GM21390 (cell line): ENCODE measurements around the gene HAPLN3.
"Not testable (repeated sequence)": the region's sequence is repeated elsewhere in the genome, so short reads cannot be mapped to it uniquely, and the experiment has no call there.

Source experiments
- ATAC-seq: cut with Tn5 transposase; IDR thresholded peaks from one replicate; pipeline ENCODE4 v1.9.1; 2021; ENCODE audit not compliant: unreplicated experiment

HAPLN3 gene, protein sequence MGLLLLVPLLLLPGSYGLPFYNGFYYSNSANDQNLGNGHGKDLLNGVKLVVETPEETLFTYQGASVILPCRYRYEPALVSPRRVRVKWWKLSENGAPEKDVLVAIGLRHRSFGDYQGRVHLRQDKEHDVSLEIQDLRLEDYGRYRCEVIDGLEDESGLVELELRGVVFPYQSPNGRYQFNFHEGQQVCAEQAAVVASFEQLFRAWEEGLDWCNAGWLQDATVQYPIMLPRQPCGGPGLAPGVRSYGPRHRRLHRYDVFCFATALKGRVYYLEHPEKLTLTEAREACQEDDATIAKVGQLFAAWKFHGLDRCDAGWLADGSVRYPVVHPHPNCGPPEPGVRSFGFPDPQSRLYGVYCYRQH

DNA sequence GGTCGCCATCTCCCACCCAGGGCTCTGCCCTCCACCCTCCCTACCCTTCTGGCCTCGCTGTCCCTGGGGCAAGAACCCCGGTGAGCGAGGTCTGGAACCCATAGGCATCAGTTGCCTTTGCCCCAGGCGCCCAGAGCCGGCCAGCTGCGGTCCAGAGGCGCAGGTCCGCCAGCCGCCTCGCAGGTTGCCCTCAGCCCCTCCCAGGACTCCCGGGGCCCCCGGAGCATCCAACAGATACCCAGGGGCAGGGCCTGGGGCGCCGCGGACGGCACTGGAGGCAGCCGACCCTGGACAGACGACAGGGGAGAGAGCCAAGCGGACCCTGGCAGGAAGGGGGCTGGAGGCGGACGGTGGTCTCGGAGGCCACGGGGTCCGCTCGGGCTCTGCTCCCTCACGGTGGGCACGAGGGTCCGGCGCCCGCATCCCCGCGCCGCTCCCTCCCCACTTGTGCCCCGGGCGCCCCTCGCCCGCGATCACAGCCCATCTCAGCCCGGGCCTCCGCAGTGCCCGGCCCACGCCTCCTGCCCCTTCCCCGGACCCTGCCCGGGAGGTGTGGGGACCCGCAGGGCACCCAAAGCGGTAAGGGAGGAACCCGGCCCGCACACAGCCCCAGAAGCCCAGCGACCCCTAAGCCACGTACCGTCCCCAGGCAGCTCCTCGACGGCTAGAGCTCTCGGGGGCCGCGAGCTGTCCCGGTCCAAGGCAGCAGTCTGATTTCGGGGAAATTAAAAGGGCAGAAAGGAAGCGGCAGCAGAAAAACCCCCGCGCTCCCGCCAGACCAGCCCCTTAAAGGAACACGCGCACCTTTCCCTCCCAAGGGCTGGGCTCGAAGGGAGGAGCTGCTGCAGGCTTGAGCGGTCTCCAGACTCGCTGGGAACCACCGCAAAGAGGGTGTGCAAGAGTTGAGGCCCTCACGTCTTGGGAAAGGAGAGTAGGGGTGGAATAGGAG lies at the start of gene HAPLN3:
HAPLN3 (minus strand) TSS at position 726 of the 949 bp plus-strand sequence. CDS start 8,246 bp downstream, outside the sequence.
- ATAC-seq, result no peak

DNA sequence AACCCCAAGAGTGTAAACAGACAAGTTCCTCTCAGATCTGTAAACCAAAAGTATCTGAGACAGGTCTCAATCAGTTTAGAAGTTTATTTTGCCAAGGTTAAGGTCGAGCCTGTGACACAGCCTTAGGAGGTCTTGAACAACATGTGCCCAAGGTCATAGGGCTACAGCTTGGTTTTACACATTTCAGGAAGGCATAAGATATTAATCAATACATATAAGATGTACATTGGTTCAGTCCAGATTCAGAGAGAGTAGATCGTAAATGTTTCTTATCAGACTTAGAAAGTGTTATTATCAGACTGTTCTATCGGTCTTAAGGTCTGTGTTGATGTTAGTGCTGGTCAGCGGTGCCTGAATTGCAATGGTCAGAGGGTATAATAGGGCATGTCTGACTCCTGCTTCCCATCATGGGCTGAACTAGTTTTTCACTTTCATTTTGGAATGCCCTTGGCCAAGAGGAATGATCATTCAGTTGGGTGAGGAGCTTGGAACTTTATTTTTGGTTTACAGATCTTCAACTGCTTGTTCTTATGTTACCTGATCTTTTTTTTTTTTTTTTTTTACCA lies 44.8 kb upstream of the HAPLN3 start:
- ATAC-seq, result no peak

DNA sequence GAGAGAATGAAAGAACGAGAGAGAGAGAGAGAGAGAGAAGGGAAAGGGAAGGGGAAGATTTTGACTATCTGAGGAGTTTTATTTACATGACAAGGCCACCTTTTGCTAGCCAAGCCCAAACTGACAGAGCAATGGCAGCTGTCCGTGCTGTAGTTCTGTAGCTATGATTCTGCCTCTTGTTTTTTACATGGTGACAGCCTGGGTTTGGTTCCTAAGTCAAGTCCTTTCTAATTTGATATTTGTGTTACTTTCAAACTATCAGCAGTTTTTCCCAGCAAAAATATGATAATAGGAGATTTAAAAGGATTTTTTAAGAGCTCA lies 44.1 kb upstream of the HAPLN3 start:
- no peak for ATAC-seq

DNA sequence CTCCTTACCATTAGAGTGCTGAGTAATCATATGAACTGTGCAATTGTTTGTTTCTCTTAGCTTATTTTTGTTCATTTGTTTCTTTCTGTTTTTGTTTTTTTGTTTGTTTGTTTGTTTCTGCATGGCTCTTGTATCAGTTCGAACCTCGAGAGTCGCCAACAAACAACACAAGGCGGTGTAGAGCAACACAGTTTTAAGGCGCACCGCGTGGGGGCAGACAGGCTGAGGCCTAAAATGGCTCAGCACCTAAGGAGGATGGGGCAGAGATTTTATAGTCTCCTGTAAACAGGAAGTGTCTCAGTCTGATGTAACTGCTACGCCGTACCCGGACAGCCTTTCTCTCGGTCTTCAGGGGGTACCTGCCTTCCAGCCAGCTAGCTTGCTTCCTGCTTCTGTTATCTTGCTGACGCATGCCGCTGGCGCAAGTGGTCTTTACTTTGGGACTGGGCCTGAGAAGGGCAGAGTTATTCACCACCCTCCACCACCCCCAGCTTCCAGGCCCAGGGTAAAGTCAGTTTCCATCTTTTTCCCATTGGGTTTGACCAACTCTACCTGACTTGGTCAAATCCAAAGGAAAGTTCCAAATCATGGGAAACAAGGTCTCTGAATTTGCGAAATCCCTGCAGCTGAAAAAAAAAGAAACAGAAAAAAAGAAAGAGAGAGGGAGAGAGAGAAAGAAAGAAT lies 43.6 kb upstream of the HAPLN3 start:
- no peak for ATAC-seq

DNA sequence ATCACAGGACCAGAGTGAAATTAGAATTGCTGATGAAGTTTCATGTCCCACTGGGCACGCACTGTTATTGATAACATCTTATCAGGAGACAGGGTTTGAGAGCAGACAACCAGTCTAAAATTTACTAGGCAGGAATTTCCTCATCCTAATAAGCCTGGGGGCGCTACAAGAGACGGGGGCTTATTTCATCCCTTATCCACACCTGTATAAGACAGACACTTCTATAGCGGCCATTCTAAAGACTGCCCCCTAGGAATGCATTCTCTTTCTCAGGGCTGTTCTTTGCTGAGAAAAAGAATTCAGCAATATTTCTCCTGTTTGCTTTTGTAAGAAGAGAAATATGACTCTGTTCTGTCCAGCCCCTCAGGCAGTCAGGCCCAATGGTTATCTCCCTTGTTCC lies 39.1 kb upstream of the HAPLN3 start:
- ATAC-seq, result not testable (repeated sequence)

DNA sequence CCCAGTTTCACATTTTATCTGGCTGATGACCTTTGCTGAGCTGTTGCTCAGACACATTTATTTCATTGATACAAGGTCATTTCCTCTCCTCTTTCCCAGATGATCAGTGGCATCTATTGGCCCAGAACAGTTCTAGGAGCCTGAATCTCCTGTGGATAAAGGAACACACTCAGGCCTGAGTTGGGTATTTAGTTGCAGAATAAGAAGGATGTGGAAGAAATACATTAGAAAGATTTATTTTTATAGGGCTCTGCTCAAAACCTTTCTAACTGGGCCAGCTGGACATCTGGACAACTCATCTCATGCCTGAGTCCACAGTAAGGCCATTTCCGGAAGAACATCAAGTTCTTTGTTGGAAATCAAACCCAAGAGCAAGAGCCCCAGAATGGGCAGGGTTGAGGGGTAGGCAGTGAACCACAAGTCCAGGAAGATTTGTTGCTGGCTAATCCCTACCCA lies 37.6 kb upstream of the HAPLN3 start:
- ATAC-seq, result no peak

DNA sequence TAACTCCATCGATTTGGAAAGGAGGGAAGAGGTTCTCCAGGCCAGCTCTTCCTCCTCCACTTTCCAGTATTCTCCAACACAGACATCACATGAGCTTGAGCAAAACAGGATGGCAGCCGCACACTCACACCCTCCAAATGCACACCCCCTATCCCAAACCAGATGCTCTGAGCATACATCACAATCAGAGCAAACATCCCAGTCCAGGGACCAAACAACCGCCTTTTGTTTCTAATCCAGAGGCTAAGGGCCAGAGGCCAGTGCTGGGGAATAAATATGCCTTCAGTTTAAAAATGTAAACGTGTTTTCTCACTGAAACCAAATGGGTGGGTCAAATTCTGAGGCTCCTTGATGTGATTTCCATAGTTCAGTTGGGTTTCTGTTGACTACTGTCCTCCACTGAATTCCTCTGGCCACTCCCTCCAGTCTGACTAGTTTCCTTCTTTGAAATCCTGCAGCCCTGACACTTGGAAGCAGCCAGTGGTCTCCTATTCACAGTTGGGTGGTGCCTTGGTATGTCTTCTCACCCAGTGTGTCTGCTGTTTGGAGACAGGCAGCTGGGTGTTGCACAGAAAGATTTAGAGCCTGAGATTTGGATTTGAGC lies 37.0 kb upstream of the HAPLN3 start:
- no peak for ATAC-seq

DNA sequence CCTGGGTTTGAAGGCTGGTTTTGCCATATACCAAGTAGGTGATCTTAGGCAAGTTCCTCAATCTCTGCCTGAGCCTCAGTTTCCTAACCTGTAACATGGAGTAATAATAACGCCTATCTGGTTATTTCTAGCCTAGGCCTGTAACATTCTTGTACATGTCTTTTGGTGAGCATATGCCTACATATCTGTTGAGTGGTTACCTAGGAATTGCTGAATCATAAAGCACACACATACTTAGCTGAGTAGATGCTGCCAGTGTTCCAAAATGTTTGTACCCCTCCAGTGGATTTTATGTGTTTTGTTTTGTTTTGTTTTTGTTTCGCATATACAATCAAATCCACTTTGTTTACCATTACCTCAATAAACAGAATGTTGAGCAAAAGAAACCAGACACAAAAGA lies 35.2 kb upstream of the HAPLN3 start:
- no peak for ATAC-seq

DNA sequence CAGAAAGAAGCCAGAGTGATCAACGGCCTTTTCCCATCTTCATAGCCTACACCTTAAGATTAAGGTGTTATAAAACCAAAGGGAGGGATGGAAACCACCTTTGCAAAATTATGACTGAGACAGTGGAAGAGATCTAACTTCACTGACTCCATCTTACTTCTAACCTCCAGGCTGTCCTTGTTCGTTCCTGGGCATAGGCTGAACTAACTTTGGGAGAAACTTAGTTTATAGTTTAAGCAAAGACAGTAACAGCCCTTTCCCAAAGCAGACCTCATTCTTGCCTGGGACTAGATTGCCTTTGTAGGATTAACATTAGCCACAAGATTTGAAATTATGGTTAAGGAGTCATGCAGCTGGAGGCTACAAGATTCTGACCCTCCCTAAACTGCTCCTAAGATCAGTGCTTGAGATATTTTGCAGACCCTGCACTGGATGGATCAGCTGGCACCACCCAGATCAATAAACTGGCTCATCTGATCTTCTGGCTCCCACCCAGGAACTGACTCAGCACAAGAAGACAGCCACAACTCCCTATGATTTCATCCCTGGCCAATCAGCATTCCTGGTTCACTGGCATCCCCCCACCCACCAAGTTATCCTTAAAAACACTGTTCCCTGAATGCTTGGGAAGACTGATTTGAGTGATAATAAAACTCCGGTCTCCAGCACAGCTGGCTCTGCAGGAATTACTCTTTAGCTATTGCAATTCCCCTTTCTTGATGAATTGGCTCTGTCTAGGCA lies 34.2 kb upstream of the HAPLN3 start:
- ATAC-seq, result not testable (repeated sequence)

DNA sequence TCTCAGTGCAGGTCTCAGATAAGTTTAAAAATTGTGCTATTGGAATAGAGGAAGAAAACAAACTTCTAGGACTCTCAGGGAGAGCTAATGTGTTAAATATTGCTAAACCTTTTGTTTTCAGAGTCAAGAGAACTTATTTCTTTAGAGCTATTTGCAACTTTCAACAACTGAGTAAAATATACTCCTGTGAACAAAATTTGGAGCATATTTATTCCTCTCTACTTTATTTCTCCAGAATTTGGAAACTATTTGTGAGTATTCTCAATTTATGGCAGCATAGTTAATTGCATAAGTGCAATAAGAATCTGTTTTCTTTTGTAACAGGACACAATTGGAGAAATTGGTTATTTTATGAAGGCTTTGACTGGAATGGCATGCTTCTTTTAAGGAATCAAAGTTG lies 32.8 kb upstream of the HAPLN3 start:
- not testable (repeated sequence) for ATAC-seq

DNA sequence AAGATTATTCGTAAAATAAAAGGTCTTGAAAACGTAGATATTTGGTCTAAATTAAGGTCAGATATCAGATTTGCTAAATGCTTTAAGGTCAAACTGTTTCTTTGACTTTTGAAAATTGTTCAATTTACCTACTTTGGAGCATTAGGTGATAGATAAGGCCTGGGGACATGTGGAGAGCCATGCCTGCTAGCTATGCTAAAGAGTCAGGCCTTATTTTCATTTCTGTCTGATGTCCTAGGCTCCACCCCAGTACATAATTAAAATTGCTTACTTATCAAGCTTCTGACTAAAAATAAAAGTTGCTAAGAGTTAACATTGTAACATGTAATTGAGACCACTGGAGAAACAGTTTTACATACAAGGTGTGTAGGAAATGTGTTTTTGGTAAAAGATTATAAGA lies 30.3 kb upstream of the HAPLN3 start:
- not testable (repeated sequence) for ATAC-seq

DNA sequence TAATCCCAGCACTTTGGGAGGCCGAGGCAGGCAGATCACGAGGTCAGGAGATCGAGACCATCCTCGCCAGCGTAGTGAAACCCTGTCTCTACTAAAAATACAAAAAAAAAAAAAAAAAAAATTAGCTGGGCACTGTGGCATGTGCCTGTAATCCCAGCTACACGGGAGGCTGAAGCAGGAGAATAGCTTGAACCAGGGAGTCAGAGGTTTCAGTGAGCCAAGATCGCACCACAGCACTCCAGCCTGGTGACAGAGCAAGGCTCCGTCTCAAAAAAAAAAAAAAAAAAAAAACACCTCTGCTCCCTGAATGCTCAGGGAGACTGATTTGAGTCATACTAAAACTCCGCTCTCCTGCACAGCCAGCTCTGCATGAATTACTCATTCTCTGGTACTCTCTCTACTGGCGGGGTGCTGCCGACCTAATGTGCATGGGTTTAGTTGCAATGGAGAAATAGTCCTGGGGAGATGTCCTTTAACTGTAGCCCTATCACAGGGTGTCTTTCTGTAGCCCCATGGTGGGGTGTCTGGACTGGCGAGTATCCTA lies 25.6 kb upstream of the HAPLN3 start:
- ATAC-seq, result peak; percentile 86

DNA sequence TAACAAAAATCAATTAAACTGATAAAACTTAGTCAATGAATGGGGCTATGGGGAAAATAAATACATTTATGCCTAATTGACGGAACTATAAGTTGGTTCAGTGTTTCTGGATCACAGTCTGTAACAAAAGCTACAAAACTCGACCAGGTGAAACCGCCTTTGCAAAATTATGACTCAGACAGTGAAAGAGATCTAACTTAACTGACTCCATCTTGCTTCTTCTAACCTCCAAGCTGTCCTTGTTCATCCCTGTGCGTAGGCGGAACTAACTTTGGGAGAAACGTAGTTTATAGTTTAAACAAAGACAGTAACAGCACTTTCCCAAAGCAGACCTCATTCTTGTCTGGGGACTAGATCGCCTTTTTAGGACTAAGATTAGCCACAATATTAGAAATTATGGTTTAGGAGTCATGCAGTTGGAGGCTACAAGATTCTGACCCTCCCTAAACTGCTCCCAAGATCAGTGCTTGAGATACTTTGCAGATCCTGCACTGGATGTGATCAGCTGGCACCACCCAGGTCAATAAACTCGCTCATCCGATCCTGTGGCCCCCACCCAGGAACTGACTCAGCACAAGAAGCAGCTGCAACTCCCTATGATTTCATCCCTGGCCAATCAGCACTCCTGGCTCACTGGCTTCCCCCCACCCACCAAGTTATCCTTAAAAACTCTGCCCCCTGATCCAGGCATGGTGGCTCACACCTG lies 25.0 kb upstream of the HAPLN3 start:
- no peak for ATAC-seq

DNA sequence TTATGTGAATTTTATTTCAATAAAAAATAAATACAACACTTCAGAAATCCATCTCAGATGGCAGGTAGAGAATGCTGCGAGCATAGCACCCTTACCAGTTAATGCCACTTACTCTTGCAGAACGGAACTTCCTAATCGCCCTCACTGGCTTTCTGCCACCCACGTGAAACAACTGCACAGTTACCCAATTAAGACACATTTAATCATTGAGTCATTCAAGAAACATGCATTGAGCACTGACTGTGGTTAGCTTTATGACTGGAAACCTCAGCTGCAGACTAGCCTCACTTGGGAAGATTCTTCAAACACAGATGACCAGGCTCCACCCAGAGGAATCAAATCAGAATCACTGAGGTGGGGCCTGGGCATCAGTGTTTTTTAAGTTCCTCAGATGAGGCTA lies 23.4 kb upstream of the HAPLN3 start:
- peak; percentile 56 for ATAC-seq

DNA sequence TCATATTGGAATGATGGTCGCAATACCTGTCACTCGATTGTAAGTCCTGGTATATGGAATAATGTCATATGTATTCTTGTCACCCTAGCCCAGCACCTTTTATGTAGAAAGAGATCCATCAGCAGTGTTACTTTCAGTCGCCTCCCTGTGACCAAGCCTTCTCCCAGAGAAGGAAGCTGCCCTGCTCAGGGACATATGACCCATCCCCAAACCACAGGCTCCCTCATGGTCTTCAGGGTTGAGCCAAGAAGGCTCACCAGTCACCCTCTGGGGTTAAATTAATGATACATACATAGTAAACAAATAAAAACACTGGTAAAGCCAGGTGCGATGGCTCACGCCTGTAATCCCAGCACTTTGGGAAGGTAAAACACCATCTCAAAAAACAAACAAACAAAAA lies 22.4 kb upstream of the HAPLN3 start:
- ATAC-seq, result no peak

DNA sequence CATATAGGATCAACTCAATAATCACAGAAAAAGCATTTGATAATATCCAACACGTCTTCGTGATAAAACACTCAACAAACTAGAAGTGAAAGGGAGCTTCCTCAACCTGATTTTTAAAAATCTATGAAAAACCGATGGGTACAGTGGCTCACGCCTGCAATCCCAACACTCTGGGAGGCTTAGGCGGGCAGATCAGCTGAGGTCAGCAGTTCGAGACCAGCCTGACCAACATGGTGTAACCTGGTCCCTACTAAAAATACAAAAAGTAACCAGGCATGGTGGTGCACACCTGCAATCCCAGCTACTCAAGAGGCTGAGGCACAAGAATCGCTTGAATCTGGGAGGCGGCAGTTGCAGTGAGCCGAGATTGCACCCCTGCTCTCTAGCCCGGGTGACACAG lies 20.0 kb upstream of the HAPLN3 start:
- no peak for ATAC-seq

DNA sequence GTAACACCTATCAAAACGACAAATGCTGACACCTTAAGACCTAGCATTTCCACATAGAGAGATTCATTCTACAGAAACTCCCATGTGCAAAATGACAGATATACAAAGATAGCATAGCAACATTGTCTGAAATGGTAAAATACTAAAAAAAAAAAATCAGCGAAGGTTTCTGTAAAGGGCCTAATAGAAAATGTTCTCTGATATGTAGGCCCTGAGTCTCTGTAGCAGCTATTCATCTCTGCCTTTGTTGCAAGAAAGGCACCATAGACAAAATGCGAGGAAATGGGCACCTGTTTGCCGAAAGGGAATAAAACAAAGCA lies 18.5 kb upstream of the HAPLN3 start:
- ATAC-seq, result no peak

DNA sequence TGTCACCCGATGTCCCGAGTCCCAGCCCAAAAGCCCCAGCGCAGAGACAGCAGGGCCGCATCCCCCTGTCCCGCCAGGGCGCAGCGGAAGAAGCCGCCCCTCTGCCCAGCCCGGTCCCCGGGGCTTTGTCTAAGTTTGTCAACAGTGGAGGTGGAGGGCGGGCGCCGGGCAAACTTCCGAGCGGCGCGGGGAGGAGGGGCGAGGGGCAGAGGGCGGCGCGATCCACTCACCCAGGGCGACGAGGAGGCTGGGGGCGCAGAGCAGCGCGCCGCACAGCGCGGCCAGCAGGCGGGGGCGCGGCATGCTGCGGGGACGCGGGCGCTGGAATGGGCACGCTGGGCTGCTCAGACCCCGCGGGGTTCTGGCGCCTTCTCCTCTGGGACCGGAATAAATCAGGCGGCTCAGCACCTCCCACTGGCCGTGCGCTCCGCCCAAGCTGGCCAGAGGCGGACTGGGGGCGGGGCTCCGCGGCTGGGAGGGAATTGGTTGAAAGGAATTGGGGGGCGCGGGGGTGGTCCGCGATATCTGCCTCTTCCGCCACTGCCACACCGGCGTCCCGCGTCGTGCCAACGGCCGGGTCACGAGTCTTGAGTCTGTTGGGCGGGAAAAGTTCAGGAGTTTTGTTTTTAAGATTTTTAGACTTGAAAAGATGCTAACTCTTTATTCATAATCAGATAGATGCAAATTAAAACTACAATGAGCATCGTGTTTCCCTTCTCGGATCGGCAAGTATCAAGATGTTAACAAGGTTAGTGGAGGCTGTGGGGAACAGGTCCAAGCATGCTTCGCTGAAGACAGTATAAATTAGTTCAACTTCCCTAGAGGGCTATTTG lies 17.9 kb upstream of the HAPLN3 start, which contains the start of gene MFGE8:
MFGE8 (minus strand) TSS at position 363 of the 833 bp plus-strand sequence; CDS start at position 303, 60 bp downstream.
- peak; percentile 84 for ATAC-seq
